Type B pancreatic cell (in vitro differentiated cells): ENCODE data around the gene CTBP2. TPM values are rescaled to one million over a fixed set of nuclear protein-coding genes. Genes with fewer than 3 reads are reported as not detected.

ENCODE experiments used
- DNase-seq: peaks from one replicate; pipeline ENCODE4 v3.0.0; 2021; ENCODE audit warnings: mixed read lengths; ENCODE audit not compliant: unreplicated experiment; ENCODE audit errors: extremely low spot score
- H3K27ac Mint-ChIP-seq: 2 replicates; pipeline ENCODE4 v1.8.0; 2021; ENCODE audit warnings: mild to moderate bottlenecking, mixed read lengths
- H3K27me3 Mint-ChIP-seq: 2 replicates; pipeline ENCODE4 v1.8.0; 2021; ENCODE audit warnings: mixed read lengths
- H3K36me3 Mint-ChIP-seq: 2 replicates; pipeline ENCODE4 v1.8.0; 2021; ENCODE audit warnings: mixed read lengths
- H3K4me1 Mint-ChIP-seq: one replicate; pipeline ENCODE4 v1.8.0; 2021; ENCODE audit warnings: mixed read lengths; ENCODE audit not compliant: unreplicated experiment
- H3K4me3 Mint-ChIP-seq: 2 replicates; pipeline ENCODE4 v1.8.0; 2021; ENCODE audit warnings: mild to moderate bottlenecking, mixed read lengths
- H3K9me3 Mint-ChIP-seq: 2 replicates; pipeline ENCODE4 v1.8.0; 2021; ENCODE audit warnings: mixed read lengths
- CTCF ChIP-seq: fragments of 200-600 bp; sonication (generic); conservative IDR thresholded peaks from 2 replicates; pipeline ENCODE4 v1.5.0; 2021; ENCODE audit warnings: antibody characterized with exemption, mild to moderate bottlenecking
- total RNA-seq: library from RNA; stranded (reverse); gene quantifications from 2 replicates; pipeline ENCODE4 v1.2.1, GENCODE V29; 2021; ENCODE audit warnings: low replicate concordance

Gene CTBP2
- total RNA-seq, 1 donor from 2014 or later = 113 TPM

GRCh38 chr10:124963866-124964720 is 196.3 kb downstream of the CTBP2 start:
- DNase-seq = no peak
- H3K4me1 Mint-ChIP-seq = peaks cover 15% of the 10 kb centered on the region
- H3K27me3 Mint-ChIP-seq = no peaks in the 10 kb centered on the region
- no peak overlapping the region for H3K4me3 Mint-ChIP-seq
- H3K36me3 Mint-ChIP-seq = peaks cover 30% of the 10 kb centered on the region
- no peaks in the 10 kb centered on the region for H3K9me3 Mint-ChIP-seq
- no peak overlapping the region for H3K27ac Mint-ChIP-seq
- TF ChIP-seq CTCF = no peak

GRCh38 chr10:124962421-124962820 is 197.9 kb downstream of the CTBP2 start:
- Mint-ChIP-seq H3K27ac (no peak overlapping the region), H3K36me3 (peaks cover 15% of the 10 kb centered on the region), H3K4me1 (peaks cover 19% of the 10 kb centered on the region), H3K9me3 (no peaks in the 10 kb centered on the region), H3K4me3 (no peak overlapping the region), H3K27me3 (no peaks in the 10 kb centered on the region)
- no peak for DNase-seq
- no peak for TF ChIP-seq CTCF

- DNase-seq = no peak
- Mint-ChIP-seq H3K27me3 (no peaks in the 10 kb centered on the region), H3K27ac (no peak overlapping the region), H3K4me3 (no peak overlapping the region), H3K9me3 (no peaks in the 10 kb centered on the region), H3K4me1 (peaks cover 26% of the 10 kb centered on the region), H3K36me3 (peaks cover 8% of the 10 kb centered on the region)
- no peak for TF ChIP-seq CTCF
These were observed 199.2 kb downstream of the CTBP2 start for GRCh38 chr10:124961248-124961570.

GRCh38 chr10:124959564-124959963 is 200.8 kb downstream of the CTBP2 start:
- no peak for TF ChIP-seq CTCF
- Mint-ChIP-seq H3K4me3 (no peak overlapping the region), H3K4me1 (peaks cover 29% of the 10 kb centered on the region), H3K36me3 (peaks cover 8% of the 10 kb centered on the region), H3K27ac (no peak overlapping the region), H3K27me3 (no peaks in the 10 kb centered on the region), H3K9me3 (no peaks in the 10 kb centered on the region)
- DNase-seq = no peak

- peaks cover 37% of the 10 kb centered on the region for H3K4me1 Mint-ChIP-seq
- no peak for DNase-seq
- TF ChIP-seq CTCF = no peak
- no peak overlapping the region for H3K27ac Mint-ChIP-seq
- H3K36me3 Mint-ChIP-seq = peaks cover 14% of the 10 kb centered on the region
- H3K9me3 Mint-ChIP-seq = no peaks in the 10 kb centered on the region
- H3K4me3 Mint-ChIP-seq = no peak overlapping the region
- no peaks in the 10 kb centered on the region for H3K27me3 Mint-ChIP-seq
These were observed 202.9 kb downstream of the CTBP2 start for GRCh38 chr10:124957404-124957947.
